IMR-90 (cell line): ENCODE data around the gene SLC9A9. TPM values are rescaled to one million over a fixed set of nuclear protein-coding genes. Genes with fewer than 3 reads are reported as not detected.

ENCODE experiments used
- ATAC-seq: fragments of 200-7000 bp; cut with Tn5 transposase; 2 replicates; pipeline ENCODE4 v1.9.1; 2020; ENCODE audit warnings: low read depth, mild to moderate bottlenecking, moderate library complexity
- BruUV-seq: library from RNA; stranded (reverse); fragments of 400-500 nt; replicated peaks from 2 replicates; lab custom pipeline; 2021; lab: Mats Ljungman, UMichigan
- CTCF ChIA-PET: fragments of 300-600 bp; formaldehyde crosslinking; extraction: SDS; loops from one replicate; lab custom pipeline; 2021; ENCODE audit warnings: antibody characterized with exemption; lab: Yijun Ruan, JAX
- POLR2A ChIA-PET: fragments of 300-600 bp; sonication (Branson Sonifier 250); formaldehyde crosslinking; loops from one replicate; lab custom pipeline; 2022; ENCODE audit warnings: antibody characterized with exemption; ENCODE audit not compliant: unreplicated experiment; lab: Charles Lee
- DNase-seq: peaks from one replicate; pipeline ENCODE4 v3.0.0; 2013
- H2AFZ ChIP-seq: replicated peaks from 2 replicates; pipeline ENCODE3; 2013; ENCODE audit warnings: low read length, mild to moderate bottlenecking; ENCODE audit not compliant: poor library complexity
- H2AK5ac ChIP-seq: 2 replicates; pipeline ENCODE4 v1.6.1; 2013; ENCODE audit warnings: low read depth, low read length, inconsistent platforms
- H2AK9ac ChIP-seq: replicated peaks from 2 replicates; pipeline ENCODE3; 2013; ENCODE audit warnings: mild to moderate bottlenecking, low read depth, low read length, moderate library complexity; ENCODE audit not compliant: poor library complexity
- H2BK120ac ChIP-seq: 2 replicates; pipeline ENCODE4 v1.6.1; 2013; ENCODE audit warnings: low read depth, low read length, inconsistent platforms
- H2BK15ac ChIP-seq: 3 replicates; pipeline ENCODE4 v1.6.1; 2013; ENCODE audit warnings: low read depth, low read length, inconsistent platforms
- H2BK20ac ChIP-seq: 2 replicates; pipeline ENCODE4 v1.6.1; 2013; ENCODE audit warnings: low read depth, mild to moderate bottlenecking, inconsistent platforms, low read length, moderate library complexity
- H2BK5ac ChIP-seq: 2 replicates; pipeline ENCODE4 v1.6.1; 2013; ENCODE audit warnings: mild to moderate bottlenecking, low read depth, low read length, inconsistent platforms; ENCODE audit not compliant: poor library complexity, severe bottlenecking
- H3K14ac ChIP-seq: replicated peaks from 2 replicates; pipeline ENCODE4 v1.6.1; 2013; ENCODE audit warnings: low read depth, low read length, inconsistent platforms
- H3K18ac ChIP-seq: 2 replicates; pipeline ENCODE4 v1.6.1; 2013; ENCODE audit warnings: low read depth, low read length, control low read depth
- H3K23ac ChIP-seq: 2 replicates; pipeline ENCODE4 v1.6.1; 2013; ENCODE audit warnings: low read depth, low read length, inconsistent platforms
- H3K27ac ChIP-seq: 2 replicates; pipeline ENCODE4 v1.5.1; 2013; ENCODE audit warnings: mild to moderate bottlenecking, control low read depth, low read length; ENCODE audit not compliant: insufficient read depth
- H3K27me3 ChIP-seq: 2 replicates; pipeline ENCODE4 v1.6.1; 2013; ENCODE audit warnings: low read length; ENCODE audit not compliant: control insufficient read depth, insufficient read depth
- H3K36me3 ChIP-seq: 2 replicates; pipeline ENCODE4 v1.6.1; 2013; ENCODE audit warnings: low read length, mixed read lengths; ENCODE audit not compliant: control insufficient read depth, insufficient read depth
- H3K4ac ChIP-seq: 2 replicates; pipeline ENCODE4 v1.6.1; 2013; ENCODE audit warnings: low read depth, low read length, inconsistent platforms
- H3K4me1 ChIP-seq: 2 replicates; pipeline ENCODE4 v1.6.1; 2013; ENCODE audit warnings: low read length, mixed read lengths; ENCODE audit not compliant: control insufficient read depth, insufficient read depth
- H3K4me2 ChIP-seq: 2 replicates; pipeline ENCODE4 v1.6.1; 2013; ENCODE audit warnings: low read depth, mild to moderate bottlenecking, control low read depth, low read length, moderate library complexity
- H3K4me3 ChIP-seq: 2 replicates; pipeline ENCODE4 v1.5.1; 2013; ENCODE audit warnings: low read depth, mild to moderate bottlenecking, control low read depth, low read length, moderate library complexity; ENCODE audit not compliant: insufficient read depth
- H3K56ac ChIP-seq: 2 replicates; pipeline ENCODE4 v1.6.1; 2013; ENCODE audit warnings: low read length, inconsistent platforms; ENCODE audit not compliant: insufficient read depth; ENCODE audit errors: extremely low read depth
- H3K79me1 ChIP-seq, 2 experiments: 2 replicates each; pipeline ENCODE4 v1.6.1; 2013; ENCODE audit warnings: low read length in 2 of 2, inconsistent platforms in 1 of 2, low read depth in 1 of 2
- H3K9ac ChIP-seq: 2 replicates; pipeline ENCODE4 v1.6.1; 2013; ENCODE audit warnings: low read depth, low read length, control low read depth
- H3K9me1 ChIP-seq: 2 replicates; pipeline ENCODE4 v1.6.1; 2013; ENCODE audit warnings: low read length, inconsistent platforms; ENCODE audit not compliant: insufficient read depth
- H3K9me3 ChIP-seq: 2 replicates; pipeline ENCODE4 v1.6.1; 2013; ENCODE audit warnings: low read length; ENCODE audit not compliant: control insufficient read depth, insufficient read depth
- H4K20me1 ChIP-seq: 2 replicates; pipeline ENCODE4 v1.6.1; 2013; ENCODE audit warnings: low read length, inconsistent platforms; ENCODE audit not compliant: insufficient read depth
- H4K5ac ChIP-seq: 2 replicates; pipeline ENCODE4 v1.6.1; 2013; ENCODE audit warnings: mild to moderate bottlenecking, low read depth, low read length, control low read depth
- H4K8ac ChIP-seq, 2 experiments: 2 replicates each; pipeline ENCODE4 v1.6.1; 2013; ENCODE audit warnings: low read depth in 2 of 2, low read length in 2 of 2, control low read depth in 1 of 2, inconsistent platforms in 1 of 2
- H4K91ac ChIP-seq: 2 replicates; pipeline ENCODE4 v1.6.1; 2013; ENCODE audit warnings: low read depth, low read length, inconsistent platforms; ENCODE audit not compliant: insufficient read depth
- BHLHE40 ChIP-seq: fragments of 150-350 bp; IDR thresholded peaks from 2 replicates; pipeline ENCODE4 v1.6.1; 2016; ENCODE audit warnings: mild to moderate bottlenecking, low read depth, low read length
- CEBPB ChIP-seq: IDR thresholded peaks from 2 replicates; pipeline ENCODE4 v1.6.1; 2012; ENCODE audit warnings: low read depth, low read length, improper control_type of control experiment
- CHD1 ChIP-seq: IDR thresholded peaks from 2 replicates; pipeline ENCODE4 v1.6.1; 2012; ENCODE audit warnings: low read depth, low read length, improper control_type of control experiment
- FOS ChIP-seq: fragments of 150-350 bp; IDR thresholded peaks from 2 replicates; pipeline ENCODE4 v1.6.1; 2016; ENCODE audit warnings: low read depth, low read length
- MAFK ChIP-seq: IDR thresholded peaks from 2 replicates; pipeline ENCODE4 v1.6.1; 2012; ENCODE audit warnings: low read depth, low read length, improper control_type of control experiment
- MAZ ChIP-seq: IDR thresholded peaks from 2 replicates; pipeline ENCODE4 v1.6.1; 2012; ENCODE audit warnings: low read depth, mild to moderate bottlenecking, low read length, improper control_type of control experiment, moderate library complexity, borderline replicate concordance
- MXI1 ChIP-seq: IDR thresholded peaks from 2 replicates; pipeline ENCODE4 v1.6.1; 2012; ENCODE audit warnings: low read depth, mild to moderate bottlenecking, low read length, moderate library complexity, borderline replicate concordance
- NFE2L2 ChIP-seq: fragments of 150-350 bp; IDR thresholded peaks from 2 replicates; pipeline ENCODE4 v1.6.1; 2016; ENCODE audit warnings: low read depth, mild to moderate bottlenecking, low read length
- RCOR1 ChIP-seq: IDR thresholded peaks from 2 replicates; pipeline ENCODE4 v1.6.1; 2012; ENCODE audit warnings: mild to moderate bottlenecking, low read length, improper control_type of control experiment; ENCODE audit not compliant: insufficient replicate concordance
- RFX5 ChIP-seq: IDR thresholded peaks from 2 replicates; pipeline ENCODE4 v1.8.0; 2012; ENCODE audit warnings: low read depth, mild to moderate bottlenecking, low read length, moderate library complexity
- SMC3 ChIP-seq: fragments of 150-350 bp; IDR thresholded peaks from 2 replicates; pipeline ENCODE4 v1.6.1; 2016; ENCODE audit warnings: low read depth, mild to moderate bottlenecking, antibody characterized with exemption, low read length, moderate library complexity
- WGBS, 2 experiments: methylation state at CpG; one replicate each; pipeline versions ENCODE4 v1.1.5 to v1.1.7; 2013; ENCODE audit warnings: missing lambda C conversion rate in 2 of 2; ENCODE audit not compliant: insufficient read length in 1 of 2; ENCODE audit errors: extremely low coverage in 2 of 2; 5-methylcytosine and 5-hydroxymethylcytosine counted together
- dilution Hi-C: fragments of 300-500 bp; cut with HindIII; formaldehyde crosslinking; loops from one replicate; pipeline ENCODE4 v1.14.3; 2018; ENCODE audit warnings: low sequenced_read_pairs; ENCODE audit not compliant: unreplicated experiment
- in situ Hi-C: fragments of 300-500 bp; cut with MboI; formaldehyde crosslinking; loops from 3 replicates; pipeline ENCODE4 v1.14.3; 2019; ENCODE audit warnings: low sequenced_read_pairs, inconsistent platforms, mixed read lengths
- intact Hi-C: fragments of 100-400 bp; cut with micrococcal nuclease; formaldehyde crosslinking; loops from 2 replicates; pipeline ENCODE4 v1.10.0; 2022
- polyA plus RNA-seq, 3 experiments: library from polyadenylated mRNA; depleted of rRNA; stranded (reverse); fragments of >200 nt; gene quantifications; 2 replicates each; pipeline ENCODE4 v1.2.3, GENCODE V29; 2012; ENCODE audit warnings: low replicate concordance in 1 of 3
- total RNA-seq: library from RNA; depleted of rRNA; stranded (reverse); fragments of >200 nt; gene quantifications from 2 replicates; pipeline ENCODE4 v1.2.3, GENCODE V29; 2012
- TF ChIP-seq, protein P1 (sequence below): fragments of 150-350 bp; IDR thresholded peaks from 2 replicates; pipeline ENCODE4 v1.6.1; 2016; ENCODE audit warnings: low read depth, mild to moderate bottlenecking, low read length, moderate library complexity, borderline replicate concordance
- TF ChIP-seq, protein P2 (sequence below): conservative IDR thresholded peaks from 2 replicates; pipeline ENCODE4 v1.5.1; 2012; ENCODE audit warnings: mild to moderate bottlenecking, low read depth, low read length, improper control_type of control experiment
- TF ChIP-seq, protein P3 (sequence below): fragments of 150-350 bp; IDR thresholded peaks from 2 replicates; pipeline ENCODE4 v1.6.1; 2017; ENCODE audit warnings: mild to moderate bottlenecking, antibody characterized with exemption, low read length, low read depth

Gene SLC9A9
- total and polyA plus RNA-seq, 2 of the 4 experiments (the other 2 are of a cell fraction) = 1.4 to 2.3 TPM

GRCh38 chr3:143358793-143359491 is 489.3 kb downstream of the SLC9A9 start:
- no peak overlapping the region for H2BK120ac ChIP-seq
- H3K36me3 ChIP-seq = no peaks in the 10 kb centered on the region
- WGBS, 2 experiments = 70% methylated on average over 3 of the region's 4 CpGs; no CpG with 5 or more reads in 1 of the 2 experiments
- dilution Hi-C loops = no loop called here
- TF ChIP-seq RCOR1 (no peak), RFX5 (no peak), SMC3 (no peak), NFE2L2 (no peak), MAFK (no peak), CHD1 (no peak), CEBPB (no peak), FOS (no peak), BHLHE40 (no peak), MAZ (no peak), MXI1 (no peak)
- TF ChIP-seq, protein P1, sequence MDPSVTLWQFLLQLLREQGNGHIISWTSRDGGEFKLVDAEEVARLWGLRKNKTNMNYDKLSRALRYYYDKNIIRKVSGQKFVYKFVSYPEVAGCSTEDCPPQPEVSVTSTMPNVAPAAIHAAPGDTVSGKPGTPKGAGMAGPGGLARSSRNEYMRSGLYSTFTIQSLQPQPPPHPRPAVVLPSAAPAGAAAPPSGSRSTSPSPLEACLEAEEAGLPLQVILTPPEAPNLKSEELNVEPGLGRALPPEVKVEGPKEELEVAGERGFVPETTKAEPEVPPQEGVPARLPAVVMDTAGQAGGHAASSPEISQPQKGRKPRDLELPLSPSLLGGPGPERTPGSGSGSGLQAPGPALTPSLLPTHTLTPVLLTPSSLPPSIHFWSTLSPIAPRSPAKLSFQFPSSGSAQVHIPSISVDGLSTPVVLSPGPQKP = no peak
- TF ChIP-seq, protein P2, sequence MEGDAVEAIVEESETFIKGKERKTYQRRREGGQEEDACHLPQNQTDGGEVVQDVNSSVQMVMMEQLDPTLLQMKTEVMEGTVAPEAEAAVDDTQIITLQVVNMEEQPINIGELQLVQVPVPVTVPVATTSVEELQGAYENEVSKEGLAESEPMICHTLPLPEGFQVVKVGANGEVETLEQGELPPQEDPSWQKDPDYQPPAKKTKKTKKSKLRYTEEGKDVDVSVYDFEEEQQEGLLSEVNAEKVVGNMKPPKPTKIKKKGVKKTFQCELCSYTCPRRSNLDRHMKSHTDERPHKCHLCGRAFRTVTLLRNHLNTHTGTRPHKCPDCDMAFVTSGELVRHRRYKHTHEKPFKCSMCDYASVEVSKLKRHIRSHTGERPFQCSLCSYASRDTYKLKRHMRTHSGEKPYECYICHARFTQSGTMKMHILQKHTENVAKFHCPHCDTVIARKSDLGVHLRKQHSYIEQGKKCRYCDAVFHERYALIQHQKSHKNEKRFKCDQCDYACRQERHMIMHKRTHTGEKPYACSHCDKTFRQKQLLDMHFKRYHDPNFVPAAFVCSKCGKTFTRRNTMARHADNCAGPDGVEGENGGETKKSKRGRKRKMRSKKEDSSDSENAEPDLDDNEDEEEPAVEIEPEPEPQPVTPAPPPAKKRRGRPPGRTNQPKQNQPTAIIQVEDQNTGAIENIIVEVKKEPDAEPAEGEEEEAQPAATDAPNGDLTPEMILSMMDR = no peak
- TF ChIP-seq, protein P3, sequence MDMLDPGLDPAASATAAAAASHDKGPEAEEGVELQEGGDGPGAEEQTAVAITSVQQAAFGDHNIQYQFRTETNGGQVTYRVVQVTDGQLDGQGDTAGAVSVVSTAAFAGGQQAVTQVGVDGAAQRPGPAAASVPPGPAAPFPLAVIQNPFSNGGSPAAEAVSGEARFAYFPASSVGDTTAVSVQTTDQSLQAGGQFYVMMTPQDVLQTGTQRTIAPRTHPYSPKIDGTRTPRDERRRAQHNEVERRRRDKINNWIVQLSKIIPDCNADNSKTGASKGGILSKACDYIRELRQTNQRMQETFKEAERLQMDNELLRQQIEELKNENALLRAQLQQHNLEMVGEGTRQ = no peak
- no peak overlapping the region for H2AFZ ChIP-seq
- no peaks in the 10 kb centered on the region for H4K20me1 ChIP-seq
- H3K9ac ChIP-seq = no peak overlapping the region
- POLR2A ChIA-PET = no interaction called here
- BruUV-seq = no TSS peak
- no peak overlapping the region for H4K91ac ChIP-seq
- H3K27me3 ChIP-seq = no peaks in the 10 kb centered on the region
- in situ Hi-C loops = no loop called here
- no peak overlapping the region for H3K27ac ChIP-seq
- H2BK15ac ChIP-seq = no peak overlapping the region
- H2AK5ac ChIP-seq = no peak overlapping the region
- H3K9me1 ChIP-seq = no peaks in the 10 kb centered on the region
- H3K4me2 ChIP-seq = no peak overlapping the region
- H3K4ac ChIP-seq = no peak overlapping the region
- no peak overlapping the region for H4K8ac ChIP-seq
- H2BK5ac ChIP-seq = no peak overlapping the region
- H3K18ac ChIP-seq = no peak overlapping the region
- no peaks in the 10 kb centered on the region for H3K4me1 ChIP-seq
- H3K14ac ChIP-seq = no peak overlapping the region
- H3K9me3 ChIP-seq = no peaks in the 10 kb centered on the region
- H3K4me3 ChIP-seq = no peak overlapping the region
- intact Hi-C loops = no loop called here
- no peaks in the 10 kb centered on the region for H3K79me1 ChIP-seq
- ATAC-seq (no peak), DNase-seq (no peak)
- no peak overlapping the region for H3K23ac ChIP-seq
- CTCF ChIA-PET = no interaction called here
- no peak overlapping the region for H2AK9ac ChIP-seq
- no peak overlapping the region for H2BK20ac ChIP-seq
- no peak overlapping the region for H3K56ac ChIP-seq
- H4K5ac ChIP-seq = no peak overlapping the region
